GM11168 (cell line): Measurements from ENCODE around the gene CCN5.

Experiments
- in situ Hi-C: fragments of 300-500 bp; cut with MboI; formaldehyde crosslinking; loops from one replicate; pipeline ENCODE4 v1.12.0; 2022; ENCODE audit warnings: low sequenced_read_pairs; ENCODE audit not compliant: unreplicated experiment

CCN5 gene

GRCh38 chr20:44733341-44734069 lies 18.3 kb downstream of the CCN5 start:
- in situ Hi-C loops, result loop anchor here (5.0 kb wide), 1 partner anchor 46 kb away; no protein-coding TSS in a partner anchor

GRCh38 chr20:44734938-44735337 lies 19.8 kb downstream of the CCN5 start:
- in situ Hi-C loops, result loop anchor here (5.0 kb wide), 1 partner anchor 48 kb away; no protein-coding TSS in a partner anchor

- in situ Hi-C loops, result no loop called here
These were observed 20.6 kb downstream of the CCN5 start for GRCh38 chr20:44735816-44736169.

- in situ Hi-C loops, result no loop called here
These were observed 21.2 kb downstream of the CCN5 start for GRCh38 chr20:44736170-44737021.

- in situ Hi-C loops, result no loop called here
These were observed 21.9 kb downstream of the CCN5 start for GRCh38 chr20:44737116-44737515.

GRCh38 chr20:44738813-44739477 lies 23.8 kb downstream of the CCN5 start:
- in situ Hi-C loops, result no loop called here

- in situ Hi-C loops, result loop anchor here (10.0 kb wide), 1 partner anchor 125 kb away; no protein-coding TSS in a partner anchor
These were observed 24.8 kb downstream of the CCN5 start for GRCh38 chr20:44739942-44740341.

- in situ Hi-C loops, result loop anchor here (10.0 kb wide), 1 partner anchor 122 kb away; no protein-coding TSS in a partner anchor
These were observed 27.3 kb downstream of the CCN5 start for GRCh38 chr20:44742304-44743079.

- in situ Hi-C loops, result loop anchor here (10.0 kb wide), 1 partner anchor 122 kb away; no protein-coding TSS in a partner anchor
These were observed 28.0 kb downstream of the CCN5 start for GRCh38 chr20:44743080-44743701.

GRCh38 chr20:44743916-44744655 lies 28.9 kb downstream of the CCN5 start:
- in situ Hi-C loops, result loop anchor here (10.0 kb wide), 1 partner anchor 121 kb away; no protein-coding TSS in a partner anchor

GRCh38 chr20:44745122-44745597 lies 30.0 kb downstream of the CCN5 start:
- in situ Hi-C loops, result loop anchor here (10.0 kb wide), 1 partner anchor 120 kb away; no protein-coding TSS in a partner anchor

GRCh38 chr20:44745598-44746366 lies 30.6 kb downstream of the CCN5 start, which contains the start of gene KCNK15:
Gene KCNK15, plus strand, starts transcription at chr20:44745865. Its CDS starts 46 bp downstream, at chr20:44745911.
- in situ Hi-C loops, result loop anchor here (10.0 kb wide), 1 partner anchor 119 kb away; no protein-coding TSS in a partner anchor

GRCh38 chr20:44746367-44747165 lies 31.4 kb downstream of the CCN5 start:
- in situ Hi-C loops, result loop anchor here (10.0 kb wide), 1 partner anchor 118 kb away; no protein-coding TSS in a partner anchor

GRCh38 chr20:44747166-44748004 lies 32.2 kb downstream of the CCN5 start:
- in situ Hi-C loops, result loop anchor here (10.0 kb wide), 1 partner anchor 117 kb away; no protein-coding TSS in a partner anchor

- in situ Hi-C loops, result loop anchor here (10.0 kb wide), 1 partner anchor 117 kb away; no protein-coding TSS in a partner anchor
These were observed 32.8 kb downstream of the CCN5 start for GRCh38 chr20:44748005-44748370.
